NCI-H748 (cell line): ENCODE data around the gene OR51Q1.

Experiments
- DNase-seq: peaks from one replicate; lab custom pipeline; 2025; ENCODE audit not compliant: unreplicated experiment; lab: John Stamatoyannopoulos, UW

OR51Q1 gene, protein sequence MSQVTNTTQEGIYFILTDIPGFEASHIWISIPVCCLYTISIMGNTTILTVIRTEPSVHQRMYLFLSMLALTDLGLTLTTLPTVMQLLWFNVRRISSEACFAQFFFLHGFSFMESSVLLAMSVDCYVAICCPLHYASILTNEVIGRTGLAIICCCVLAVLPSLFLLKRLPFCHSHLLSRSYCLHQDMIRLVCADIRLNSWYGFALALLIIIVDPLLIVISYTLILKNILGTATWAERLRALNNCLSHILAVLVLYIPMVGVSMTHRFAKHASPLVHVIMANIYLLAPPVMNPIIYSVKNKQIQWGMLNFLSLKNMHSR

DNA sequence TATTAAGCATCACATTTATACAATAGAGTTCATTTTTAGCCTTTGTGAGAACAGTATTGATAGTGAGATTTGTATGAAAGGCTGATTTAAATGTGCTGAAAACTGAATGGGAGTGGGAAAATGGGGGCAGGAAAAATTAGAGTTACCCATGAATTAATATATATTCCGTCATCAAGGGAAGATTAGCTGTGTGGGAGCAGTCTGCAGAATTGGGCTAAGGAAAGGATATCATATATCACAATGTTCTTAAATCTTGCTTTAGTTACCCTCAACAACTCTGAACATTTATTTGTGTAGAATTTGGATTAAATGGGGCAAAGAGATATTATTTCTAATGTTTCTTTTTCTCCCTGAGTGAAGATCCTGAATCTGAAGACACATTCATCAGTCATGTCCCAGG, at the start of gene OR51Q1:
Gene OR51Q1 (plus strand): TSS at position 301 of the 400 bp plus-strand sequence. CDS start 90 bp downstream, at position 391.
- no peak for DNase-seq

DNA sequence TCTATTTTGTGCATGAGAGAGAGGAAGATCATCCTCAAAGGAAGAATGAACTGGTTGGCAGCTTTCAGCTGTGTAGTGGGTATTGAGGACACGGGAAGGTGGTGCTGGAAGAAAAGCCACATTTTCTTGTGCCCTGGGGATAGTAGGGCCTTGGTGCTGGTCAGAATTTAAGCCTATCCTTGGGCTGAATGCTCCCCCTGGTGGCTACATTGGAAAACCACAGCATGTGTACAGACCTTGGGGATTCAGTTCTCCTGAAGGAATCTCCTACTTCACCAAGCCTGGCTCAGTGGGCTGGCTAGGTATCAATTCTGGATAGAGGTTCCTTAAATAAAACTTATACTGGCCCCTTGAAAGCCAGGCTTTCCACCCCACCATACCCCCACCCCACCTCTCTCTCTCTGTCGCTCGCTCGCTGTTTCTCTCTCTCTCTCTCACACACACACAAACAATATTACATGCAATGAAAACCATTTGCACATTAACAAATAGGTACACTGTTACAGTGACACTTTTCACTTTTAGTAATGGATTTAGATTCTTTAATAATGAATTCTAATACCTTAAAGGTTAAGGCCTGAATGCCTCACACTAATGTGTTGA, 41.1 kb upstream of the OR51Q1 start:
- DNase-seq, result peak; percentile 63

DNA sequence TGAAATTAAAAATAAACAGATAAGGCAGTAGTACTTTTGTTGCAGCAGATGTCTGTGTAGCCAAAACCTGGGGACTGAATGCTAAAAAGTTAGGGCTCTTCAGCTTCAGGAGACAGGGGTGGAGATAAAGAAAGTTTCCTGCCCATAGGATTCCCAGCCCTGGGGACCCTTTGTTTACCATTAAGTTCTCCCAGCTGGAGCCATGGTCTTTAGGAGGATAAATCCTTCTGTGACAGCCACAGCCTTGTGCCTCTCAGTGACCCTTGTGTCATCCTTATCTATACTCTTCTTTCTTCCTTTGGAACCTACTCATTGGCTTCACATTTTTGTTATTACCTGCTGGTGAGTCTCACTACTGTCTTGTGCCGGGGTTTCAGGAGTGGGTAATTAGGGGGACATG, 38.3 kb upstream of the OR51Q1 start, which contains the start of gene OR51M1:
Gene OR51M1 (plus strand): TSS at position 237 of the 400 bp plus-strand sequence. CDS start 5,587 bp downstream, outside the sequence.
- no peak for DNase-seq

DNA sequence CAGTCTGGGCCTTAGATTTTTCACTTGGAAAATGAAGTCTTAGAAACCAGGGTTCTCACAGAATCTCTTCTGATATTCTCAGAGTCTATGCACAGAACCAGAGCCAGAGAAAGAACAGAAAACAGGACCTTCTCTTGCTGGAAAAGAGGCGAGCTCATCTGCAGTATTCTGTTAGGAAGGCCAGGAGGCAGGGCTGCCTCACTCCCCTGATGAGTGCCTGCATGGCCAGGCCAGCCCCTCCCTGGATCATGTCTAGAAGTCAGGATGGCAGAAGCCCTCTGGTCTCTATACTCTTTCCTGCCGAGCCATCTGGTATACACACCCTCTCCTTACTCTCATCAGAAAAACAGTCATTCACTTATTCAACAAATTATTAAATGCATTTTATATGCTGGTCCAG, 37.6 kb upstream of the OR51Q1 start:
- DNase-seq, result no peak

DNA sequence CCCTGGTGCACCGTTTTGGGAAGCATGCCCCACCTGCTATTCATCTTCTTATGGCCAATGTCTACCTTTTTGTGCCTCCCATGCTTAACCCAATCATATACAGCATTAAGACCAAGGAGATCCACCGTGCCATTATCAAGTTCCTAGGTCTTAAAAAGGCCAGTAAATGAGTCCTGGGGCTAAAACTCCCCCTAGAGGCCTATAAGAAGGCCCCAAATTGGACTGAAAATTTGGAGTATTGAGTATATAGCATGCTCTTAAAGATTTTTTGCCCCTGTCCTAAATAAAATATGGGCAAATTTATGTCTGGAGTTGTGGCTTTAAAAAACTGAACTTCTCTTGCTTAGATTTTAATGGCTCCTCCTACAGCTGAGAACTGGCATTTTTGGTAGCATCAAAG, 31.7 kb upstream of the OR51Q1 start:
- DNase-seq, result no peak

DNA sequence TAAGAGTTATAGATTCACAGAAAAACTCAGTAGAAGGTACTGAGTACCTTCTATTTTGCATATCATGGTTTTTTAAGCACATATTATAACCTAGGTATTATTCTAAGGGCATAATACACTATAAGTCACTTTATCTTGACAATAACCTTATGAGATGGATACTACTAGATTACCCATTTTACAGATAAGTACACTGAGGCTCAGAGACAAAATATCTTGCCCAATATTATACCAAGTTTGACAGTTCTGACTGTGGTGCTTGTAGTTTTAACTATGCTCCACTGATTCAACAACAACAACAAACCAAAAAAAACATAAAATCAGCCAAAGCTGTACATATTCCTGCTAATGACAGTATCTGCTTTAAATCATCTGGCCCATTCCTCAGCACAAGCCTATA, 27.8 kb upstream of the OR51Q1 start:
- DNase-seq, result no peak

DNA sequence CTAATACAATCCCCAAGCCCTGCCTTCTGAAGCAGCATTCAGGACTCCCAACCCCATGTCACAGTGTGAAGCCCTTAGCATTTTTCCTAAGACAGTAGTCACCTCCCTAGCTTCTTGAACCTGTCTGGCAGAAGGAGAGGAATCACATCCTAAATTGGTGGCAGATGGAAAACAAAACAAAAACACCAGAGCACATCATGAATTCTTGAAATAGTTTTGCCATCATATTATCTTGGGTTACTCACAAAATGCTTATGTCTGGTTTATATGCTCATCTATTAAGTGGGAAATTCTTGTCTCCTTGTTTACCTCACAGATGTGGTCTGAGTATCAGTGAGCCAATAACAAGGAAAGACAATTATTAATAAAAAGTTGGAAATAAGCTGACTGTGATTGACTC, 23.0 kb upstream of the OR51Q1 start:
- DNase-seq, result no peak

DNA sequence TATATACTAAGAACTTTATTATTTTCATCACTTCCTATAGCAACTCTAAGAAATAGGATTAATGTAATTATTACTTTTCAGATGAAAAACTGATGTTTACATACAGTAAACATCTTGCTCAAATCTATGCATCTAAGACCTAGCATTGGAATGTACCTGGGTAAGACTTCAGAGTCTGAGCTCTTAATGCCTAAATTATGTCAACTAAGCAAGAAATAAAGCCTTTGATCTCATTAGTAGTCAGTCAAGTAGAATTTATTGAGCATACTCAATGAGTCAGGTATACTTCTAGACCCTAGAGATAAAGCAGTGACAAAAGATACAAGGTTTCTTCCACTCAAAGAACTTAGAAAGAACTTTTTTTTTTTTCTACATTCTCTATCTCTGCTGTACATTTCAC, 16.7 kb upstream of the OR51Q1 start:
- DNase-seq, result no peak

DNA sequence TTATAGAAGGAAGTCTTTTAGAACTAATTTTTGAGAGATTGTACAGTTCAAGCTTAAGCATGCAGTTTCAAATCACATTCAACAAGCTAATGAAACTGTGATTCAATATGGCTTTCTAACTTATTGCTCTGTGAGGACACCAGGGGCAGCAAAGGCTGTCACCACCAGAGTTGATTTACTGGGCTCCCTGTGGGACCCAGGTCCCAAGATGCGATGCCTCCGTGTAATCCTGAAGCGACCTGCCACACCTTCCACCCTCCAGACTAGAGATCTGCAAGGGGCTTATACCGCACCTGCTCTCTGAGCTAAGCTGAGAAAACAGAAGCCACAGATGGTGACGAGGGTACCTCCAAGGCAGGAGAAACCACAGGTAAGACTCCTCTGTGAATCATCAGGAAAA, 918 bp upstream of the OR51Q1 start:
- DNase-seq, result no peak

DNA sequence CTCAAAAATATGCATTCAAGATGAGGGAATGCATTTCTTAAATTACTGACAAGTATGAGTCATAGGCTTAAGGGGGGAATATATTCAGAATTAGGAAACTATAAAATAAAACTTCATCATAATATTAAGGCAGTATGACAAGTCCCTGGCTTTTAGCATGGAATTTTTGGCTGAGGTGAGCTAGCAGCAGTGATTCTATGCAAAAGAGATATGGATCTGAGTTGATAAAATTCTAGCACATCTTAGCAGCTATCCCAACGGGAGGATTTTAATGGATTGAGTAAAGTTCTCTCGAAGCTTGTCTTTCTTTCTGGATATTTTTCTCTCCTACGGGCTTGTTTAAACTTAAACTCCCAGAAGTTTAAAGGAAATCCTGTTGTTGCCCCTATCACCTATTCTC, 1.2 kb downstream of the OR51Q1 start:
- DNase-seq, result no peak

DNA sequence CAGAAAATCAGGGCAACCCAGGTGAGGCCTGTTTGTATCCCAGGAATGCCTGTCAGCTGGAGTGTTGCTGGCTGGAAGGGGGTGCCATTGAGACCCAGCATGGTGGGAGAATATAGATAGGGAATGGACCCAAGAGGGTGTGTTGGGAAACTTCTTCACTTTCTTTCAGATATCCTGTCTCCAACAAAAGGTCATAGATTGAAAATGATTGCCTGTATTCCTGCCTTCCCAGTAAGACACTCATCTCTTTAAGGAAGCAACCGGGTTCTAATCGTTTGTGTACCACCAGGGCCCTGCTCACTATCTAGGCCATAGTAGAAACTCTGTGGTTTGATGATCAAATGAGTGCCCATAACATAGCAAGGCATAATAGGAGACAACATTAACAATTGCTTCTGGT, 19.5 kb downstream of the OR51Q1 start, which contains the start of gene OR51I1:
Gene OR51I1 (minus strand): TSS at position 101 of the 400 bp plus-strand sequence. CDS start 0 bp downstream, at position 101.
- DNase-seq, result no peak

DNA sequence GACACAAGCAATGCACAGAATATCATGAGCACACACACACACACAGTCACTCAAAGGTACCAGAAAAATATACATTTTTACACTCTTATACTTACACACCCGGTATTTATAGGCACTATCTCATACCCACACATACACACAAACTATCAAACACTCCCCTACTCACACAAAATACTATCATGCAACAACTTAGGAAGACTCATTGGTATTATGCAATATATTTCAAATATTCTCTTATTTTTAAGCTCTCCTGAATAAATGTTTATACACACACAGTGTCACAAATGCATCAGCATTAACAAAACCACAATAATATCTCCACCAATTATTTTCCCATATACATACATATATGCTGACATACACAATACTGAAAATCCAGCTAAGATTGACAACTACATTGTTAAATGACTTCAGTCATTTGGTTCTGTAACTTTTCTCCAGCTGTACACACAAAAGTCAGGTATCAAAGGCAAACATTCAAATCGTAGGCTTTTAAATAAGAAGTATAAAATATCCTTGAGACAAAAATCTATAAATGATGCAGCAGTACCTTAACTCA, 22.0 kb downstream of the OR51Q1 start:
- no peak for DNase-seq

DNA sequence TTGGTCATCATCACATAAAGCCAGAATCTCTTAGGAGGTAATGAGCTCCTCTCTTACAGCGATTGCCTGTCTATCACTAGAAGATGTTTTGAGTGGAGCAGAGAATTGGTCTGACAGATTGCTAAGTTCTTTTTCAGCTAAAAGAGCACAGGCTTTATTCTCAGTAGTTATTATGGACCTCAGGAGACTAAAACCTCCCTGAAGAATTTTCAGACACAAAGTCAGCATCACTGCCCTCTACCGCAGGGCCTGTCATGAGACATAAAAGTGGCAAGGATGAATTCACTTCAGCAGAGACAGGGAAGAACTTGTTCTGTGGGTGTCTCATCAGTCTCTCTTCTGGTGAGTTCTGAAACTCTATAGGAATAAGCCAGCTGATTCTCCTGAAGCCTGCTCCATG, 27.1 kb downstream of the OR51Q1 start, which contains the start of gene OR51I2:
Gene OR51I2 (plus strand): TSS at position 301 of the 400 bp plus-strand sequence. CDS start 4,166 bp downstream, outside the sequence.
- DNase-seq, result no peak

DNA sequence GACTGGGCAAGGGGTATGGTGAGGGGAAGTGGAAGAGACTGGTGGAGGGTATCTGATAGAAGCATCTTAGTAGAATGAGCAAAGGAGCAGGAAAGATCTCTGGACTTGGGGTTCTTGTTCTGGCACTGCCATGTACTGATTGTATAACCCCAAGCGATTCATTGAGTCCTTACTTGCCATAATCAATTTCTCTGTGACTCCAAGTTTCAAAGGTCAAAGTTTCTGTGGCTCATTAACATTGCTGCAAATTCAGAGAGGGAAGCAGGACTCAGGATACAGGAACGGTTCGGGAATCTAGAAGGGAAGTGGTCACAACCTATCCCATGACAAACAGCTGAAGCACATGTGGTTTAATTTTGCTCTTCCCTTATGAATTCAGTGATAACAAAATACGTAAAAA, 27.5 kb downstream of the OR51Q1 start:
- DNase-seq, result no peak

DNA sequence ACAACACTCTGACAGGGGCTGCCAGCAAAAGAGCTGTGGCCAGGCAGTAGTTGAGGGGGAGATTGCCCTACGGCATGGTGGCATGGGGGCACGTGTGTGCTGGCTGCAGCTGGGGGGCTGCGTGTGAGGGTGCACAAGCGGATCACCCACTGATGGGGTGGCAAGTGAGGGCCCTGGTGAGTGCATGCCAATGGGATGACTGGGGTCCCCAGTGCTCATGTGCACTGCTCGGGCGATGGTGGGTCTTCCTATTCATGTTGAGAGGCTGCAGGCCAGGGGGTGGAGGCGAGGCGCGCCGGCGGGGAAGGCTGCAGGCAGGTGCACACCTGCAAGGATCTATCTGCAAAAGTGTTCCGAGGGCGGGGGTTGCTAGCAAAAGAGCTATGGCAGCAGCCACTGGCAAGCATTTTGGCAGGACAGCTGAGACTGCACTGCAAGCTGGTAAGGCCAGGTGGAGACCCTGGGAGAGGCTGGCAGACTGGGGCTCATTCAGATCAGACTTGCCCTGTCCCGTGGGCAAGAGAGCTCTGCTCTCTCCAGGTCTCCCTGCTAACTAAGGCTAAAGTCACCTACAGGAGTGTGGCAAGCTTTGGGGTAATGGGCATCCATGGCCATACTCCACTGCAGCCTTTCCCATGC, 39.2 kb downstream of the OR51Q1 start:
- no peak for DNase-seq

DNA sequence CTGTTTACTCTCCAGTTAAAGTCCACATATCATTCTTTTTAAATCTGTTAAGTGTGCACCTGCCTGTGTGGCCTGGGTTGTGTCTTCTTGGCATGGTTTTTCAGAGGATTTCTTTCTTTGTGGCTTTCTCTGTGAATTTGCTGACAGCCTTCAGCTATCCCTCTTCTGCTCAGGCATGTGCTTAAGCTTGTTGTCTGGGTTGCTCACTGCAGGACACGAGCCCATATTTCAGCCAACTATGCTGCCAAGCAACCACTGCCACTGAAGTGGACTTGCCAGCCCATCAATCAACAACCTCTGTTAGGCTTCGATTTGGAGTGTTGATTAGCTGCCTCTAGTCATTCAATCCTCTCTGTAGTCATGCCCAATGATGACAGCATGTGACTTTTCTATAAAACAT, 45.6 kb downstream of the OR51Q1 start:
- peak; percentile 3 for DNase-seq
